Fibroblast of upper back skin (primary cell): ENCODE results near the gene YPEL5.

ENCODE experiments used
- DNase-seq: peaks from one replicate; pipeline ENCODE4 v3.0.0-alpha.2; 2013

Gene YPEL5

GRCh38 chr2:30208453-30208852 is 61.6 kb downstream of the YPEL5 start:
- peak; percentile 78 for DNase-seq

- no peak for DNase-seq
Observed at GRCh38 chr2:30209227-30209626, 62.4 kb downstream of the YPEL5 start.
